ENCODE results near the gene STOX2.

The STOX2 gene

DNA sequence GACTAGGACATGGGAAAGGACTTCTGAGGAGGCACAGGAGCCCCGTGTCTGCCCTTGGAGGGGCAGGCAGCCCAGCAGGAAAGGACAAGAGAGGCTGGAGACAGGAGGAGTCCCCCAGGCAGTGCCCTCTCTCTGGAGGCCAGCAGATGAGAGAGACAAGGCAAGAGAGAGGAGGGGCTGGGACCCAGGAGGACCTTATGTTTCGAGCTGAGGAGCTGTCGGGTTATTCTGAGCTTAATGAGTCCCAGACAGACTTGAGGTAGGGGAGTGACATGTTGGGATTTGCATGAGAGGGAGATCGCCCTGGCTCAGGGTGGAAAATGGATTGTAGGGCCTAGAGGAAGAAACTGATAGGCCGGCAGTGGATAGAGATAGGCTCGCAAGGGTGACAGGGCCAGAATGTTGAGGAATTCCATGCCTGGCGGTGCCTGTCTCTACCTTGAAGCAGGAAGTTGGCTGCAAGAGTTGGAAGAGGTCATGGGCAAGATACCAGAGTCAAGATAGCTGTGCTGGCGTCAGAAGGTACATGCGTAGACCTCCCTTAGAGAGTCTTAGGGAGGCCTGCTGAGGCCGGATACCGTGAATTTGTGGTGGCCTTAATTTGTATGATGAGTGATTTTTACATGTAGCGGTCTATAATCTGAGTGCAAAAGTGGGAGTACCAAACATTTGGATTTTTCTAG, 19.4 kb downstream of the STOX2 start:
- ChIA-PET CTCF (no interaction called here), POLR2A (no interaction called here)
- no peak for DNase-seq (ENCODE audit: low read depth, low spot score)
- H3K4me3 ChIP-seq (ENCODE audit: low read depth, low read length) = no peak overlapping the region
- TF ChIP-seq, protein P1, sequence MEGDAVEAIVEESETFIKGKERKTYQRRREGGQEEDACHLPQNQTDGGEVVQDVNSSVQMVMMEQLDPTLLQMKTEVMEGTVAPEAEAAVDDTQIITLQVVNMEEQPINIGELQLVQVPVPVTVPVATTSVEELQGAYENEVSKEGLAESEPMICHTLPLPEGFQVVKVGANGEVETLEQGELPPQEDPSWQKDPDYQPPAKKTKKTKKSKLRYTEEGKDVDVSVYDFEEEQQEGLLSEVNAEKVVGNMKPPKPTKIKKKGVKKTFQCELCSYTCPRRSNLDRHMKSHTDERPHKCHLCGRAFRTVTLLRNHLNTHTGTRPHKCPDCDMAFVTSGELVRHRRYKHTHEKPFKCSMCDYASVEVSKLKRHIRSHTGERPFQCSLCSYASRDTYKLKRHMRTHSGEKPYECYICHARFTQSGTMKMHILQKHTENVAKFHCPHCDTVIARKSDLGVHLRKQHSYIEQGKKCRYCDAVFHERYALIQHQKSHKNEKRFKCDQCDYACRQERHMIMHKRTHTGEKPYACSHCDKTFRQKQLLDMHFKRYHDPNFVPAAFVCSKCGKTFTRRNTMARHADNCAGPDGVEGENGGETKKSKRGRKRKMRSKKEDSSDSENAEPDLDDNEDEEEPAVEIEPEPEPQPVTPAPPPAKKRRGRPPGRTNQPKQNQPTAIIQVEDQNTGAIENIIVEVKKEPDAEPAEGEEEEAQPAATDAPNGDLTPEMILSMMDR (IDR thresholded peaks at IDR 0.05; ENCODE audit: insufficient read depth, low read length, missing control alignments) = no peak

- TF ChIP-seq, protein P1 (IDR thresholded peaks at IDR 0.05; ENCODE audit: insufficient read depth, low read length, missing control alignments) = no peak
- POLR2A ChIA-PET = no interaction called here
- H3K4me3 ChIP-seq (ENCODE audit: low read depth, low read length) = no peak overlapping the region
- CTCF ChIA-PET = no interaction called here
- no peak for DNase-seq (ENCODE audit: low read depth, low spot score)
Measured at GRCh38 chr4:183926950-183927349, 21.8 kb downstream of the STOX2 start.

GRCh38 chr4:183932576-183932975, 27.5 kb downstream of the STOX2 start:
- no peak for DNase-seq (ENCODE audit: low read depth, low spot score)
- ChIA-PET POLR2A (no interaction called here), CTCF (no interaction called here)
- no peak overlapping the region for H3K4me3 ChIP-seq (ENCODE audit: low read depth, low read length)
- TF ChIP-seq, protein P1 (IDR thresholded peaks at IDR 0.05; ENCODE audit: insufficient read depth, low read length, missing control alignments) = no peak

- no peak overlapping the region for H3K4me3 ChIP-seq (ENCODE audit: low read depth, low read length)
- ChIA-PET CTCF (no interaction called here), POLR2A (no interaction called here)
- TF ChIP-seq, protein P1 (IDR thresholded peaks at IDR 0.05; ENCODE audit: insufficient read depth, low read length, missing control alignments) = no peak
- DNase-seq (ENCODE audit: low read depth, low spot score) = no peak
Measured at GRCh38 chr4:183934761-183935160, 29.7 kb downstream of the STOX2 start.

GRCh38 chr4:183935355-183936005, 30.4 kb downstream of the STOX2 start:
- ChIA-PET POLR2A (no interaction called here), CTCF (no interaction called here)
- TF ChIP-seq, protein P1 (IDR thresholded peaks at IDR 0.05; ENCODE audit: insufficient read depth, low read length, missing control alignments) = no peak
- H3K4me3 ChIP-seq (ENCODE audit: low read depth, low read length) = no peak overlapping the region
- no peak for DNase-seq (ENCODE audit: low read depth, low spot score)

- CTCF ChIA-PET = no interaction called here
- no peak overlapping the region for H3K4me3 ChIP-seq (ENCODE audit: low read depth, low read length)
- POLR2A ChIA-PET = no interaction called here
- DNase-seq (ENCODE audit: low read depth, low spot score) = no peak
- TF ChIP-seq, protein P1 (IDR thresholded peaks at IDR 0.05; ENCODE audit: insufficient read depth, low read length, missing control alignments) = no peak
Measured at GRCh38 chr4:183936047-183936446, 30.9 kb downstream of the STOX2 start.

All from AG04449 (cell line).